ENCODE data around the gene ACER3.

DNA sequence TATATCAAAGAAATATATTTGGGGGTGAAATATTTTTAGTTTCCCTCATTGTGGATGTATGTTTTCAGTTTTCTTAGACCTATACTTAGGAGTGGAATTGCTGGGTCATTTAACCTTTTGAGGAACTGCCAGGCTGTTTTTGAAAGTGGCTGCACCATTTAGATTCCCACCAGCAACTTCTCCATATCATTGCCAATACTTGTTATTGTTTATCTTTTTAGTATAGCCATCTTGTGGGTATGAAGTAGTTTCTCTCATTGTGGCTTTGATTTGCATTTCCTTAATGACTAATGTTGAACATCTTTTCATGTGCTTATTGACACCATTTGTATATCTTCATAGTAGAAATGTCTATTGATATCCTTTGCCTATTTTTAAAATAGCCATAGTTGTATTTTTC lies 111.3 kb downstream of the ACER3 start:
- TF ChIP-seq, protein P1, sequence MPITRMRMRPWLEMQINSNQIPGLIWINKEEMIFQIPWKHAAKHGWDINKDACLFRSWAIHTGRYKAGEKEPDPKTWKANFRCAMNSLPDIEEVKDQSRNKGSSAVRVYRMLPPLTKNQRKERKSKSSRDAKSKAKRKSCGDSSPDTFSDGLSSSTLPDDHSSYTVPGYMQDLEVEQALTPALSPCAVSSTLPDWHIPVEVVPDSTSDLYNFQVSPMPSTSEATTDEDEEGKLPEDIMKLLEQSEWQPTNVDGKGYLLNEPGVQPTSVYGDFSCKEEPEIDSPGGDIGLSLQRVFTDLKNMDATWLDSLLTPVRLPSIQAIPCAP (CRISPR knock-in tag; IDR thresholded peaks at IDR 0.05), result no peak
- TF ChIP-seq NR2C2 (CRISPR knock-in tag; IDR thresholded peaks at IDR 0.05) (no peak), SP1 (CRISPR knock-in tag; conservative IDR thresholded peaks at IDR 0.05) (no peak), ZBTB21 (CRISPR knock-in tag; IDR thresholded peaks at IDR 0.05; ENCODE audit: borderline replicate concordance) (no peak)
- TF ChIP-seq, protein P2, sequence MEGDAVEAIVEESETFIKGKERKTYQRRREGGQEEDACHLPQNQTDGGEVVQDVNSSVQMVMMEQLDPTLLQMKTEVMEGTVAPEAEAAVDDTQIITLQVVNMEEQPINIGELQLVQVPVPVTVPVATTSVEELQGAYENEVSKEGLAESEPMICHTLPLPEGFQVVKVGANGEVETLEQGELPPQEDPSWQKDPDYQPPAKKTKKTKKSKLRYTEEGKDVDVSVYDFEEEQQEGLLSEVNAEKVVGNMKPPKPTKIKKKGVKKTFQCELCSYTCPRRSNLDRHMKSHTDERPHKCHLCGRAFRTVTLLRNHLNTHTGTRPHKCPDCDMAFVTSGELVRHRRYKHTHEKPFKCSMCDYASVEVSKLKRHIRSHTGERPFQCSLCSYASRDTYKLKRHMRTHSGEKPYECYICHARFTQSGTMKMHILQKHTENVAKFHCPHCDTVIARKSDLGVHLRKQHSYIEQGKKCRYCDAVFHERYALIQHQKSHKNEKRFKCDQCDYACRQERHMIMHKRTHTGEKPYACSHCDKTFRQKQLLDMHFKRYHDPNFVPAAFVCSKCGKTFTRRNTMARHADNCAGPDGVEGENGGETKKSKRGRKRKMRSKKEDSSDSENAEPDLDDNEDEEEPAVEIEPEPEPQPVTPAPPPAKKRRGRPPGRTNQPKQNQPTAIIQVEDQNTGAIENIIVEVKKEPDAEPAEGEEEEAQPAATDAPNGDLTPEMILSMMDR (IDR thresholded peaks at IDR 0.05), result no peak
- TF ChIP-seq, protein P3, sequence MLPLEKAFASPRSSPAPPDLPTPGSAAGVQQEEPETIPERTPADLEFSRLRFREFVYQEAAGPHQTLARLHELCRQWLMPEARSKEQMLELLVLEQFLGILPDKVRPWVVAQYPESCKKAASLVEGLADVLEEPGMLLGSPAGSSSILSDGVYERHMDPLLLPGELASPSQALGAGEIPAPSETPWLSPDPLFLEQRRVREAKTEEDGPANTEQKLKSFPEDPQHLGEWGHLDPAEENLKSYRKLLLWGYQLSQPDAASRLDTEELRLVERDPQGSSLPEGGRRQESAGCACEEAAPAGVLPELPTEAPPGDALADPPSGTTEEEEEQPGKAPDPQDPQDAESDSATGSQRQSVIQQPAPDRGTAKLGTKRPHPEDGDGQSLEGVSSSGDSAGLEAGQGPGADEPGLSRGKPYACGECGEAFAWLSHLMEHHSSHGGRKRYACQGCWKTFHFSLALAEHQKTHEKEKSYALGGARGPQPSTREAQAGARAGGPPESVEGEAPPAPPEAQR (CRISPR knock-in tag; IDR thresholded peaks at IDR 0.05), result no peak

Measured in WTC11 (cell line).